Left lobe of liver (tissue), 2 donors: ENCODE results near the gene RXFP2. TPM values are rescaled to one million over a fixed set of nuclear protein-coding genes. Genes with fewer than 3 reads are reported as not detected.
A peak's percentile ranks its signal among the peaks of the same experiment; 100 is the strongest.

ENCODE experiments used
- ATAC-seq: fragments of 200-7000 bp; cut with Tn5 transposase; one replicate; pipeline ENCODE4 v1.9.1; 2020; ENCODE audit warnings: mild to moderate bottlenecking, moderate library complexity
- DNase-seq: peaks from one replicate; pipeline ENCODE4 v3.0.0-alpha.2; 2020; ENCODE audit warnings: low spot score
- total RNA-seq: library from RNA; stranded (reverse); gene quantifications from one replicate; pipeline ENCODE4 v1.2.1, GENCODE V29; 2021
- donor health status: DM: no; HTN: no; CAD: no; lungs with moderate emphysema.
- donor health status: DM: no; HTN: yes; CAD: no.

The RXFP2 gene
- total RNA-seq, 1 donor from 2014 or later = not detected

- no peak for ATAC-seq
- no peak for DNase-seq
Observed at GRCh38 chr13:31815361-31816144, 76.2 kb downstream of the RXFP2 start.

GRCh38 chr13:31818236-31818635 lies 78.9 kb downstream of the RXFP2 start:
- ATAC-seq = no peak
- no peak for DNase-seq

- ATAC-seq (peak; percentile 42), DNase-seq (no peak)
Observed at GRCh38 chr13:31824705-31825517, 85.6 kb downstream of the RXFP2 start.

- no peak for ATAC-seq
- DNase-seq = no peak
Observed at GRCh38 chr13:31826521-31826920, 87.2 kb downstream of the RXFP2 start.

- ATAC-seq (no peak), DNase-seq (no peak)
Observed at GRCh38 chr13:31827707-31828106, 88.4 kb downstream of the RXFP2 start.

GRCh38 chr13:31835932-31836331 lies 96.6 kb downstream of the RXFP2 start:
- ATAC-seq = no peak

GRCh38 chr13:31843044-31843443 lies 103.7 kb downstream of the RXFP2 start:
- no peak for ATAC-seq
- no peak for DNase-seq

More at GRCh38 chr13:31835932-31836331, 96.6 kb downstream of the RXFP2 start:
- no peak for DNase-seq

- peak; percentile 91 for DNase-seq
- ATAC-seq = peak; percentile 99
Observed at GRCh38 chr13:31846182-31846938, 107.0 kb downstream of the RXFP2 start.

- ATAC-seq (peak; percentile 19), DNase-seq (no peak)
Observed at GRCh38 chr13:31846961-31847752, 107.8 kb downstream of the RXFP2 start.

- ATAC-seq (no peak), DNase-seq (no peak)
Observed at GRCh38 chr13:31848621-31849020, 109.3 kb downstream of the RXFP2 start.

- ATAC-seq = no peak
- no peak for DNase-seq
Observed at GRCh38 chr13:31849206-31849605, 109.9 kb downstream of the RXFP2 start.

GRCh38 chr13:31850041-31850555 lies 110.8 kb downstream of the RXFP2 start:
- ATAC-seq (no peak), DNase-seq (no peak)

GRCh38 chr13:31851216-31851615 lies 111.9 kb downstream of the RXFP2 start:
- DNase-seq = no peak
- ATAC-seq = no peak
